Activated T-cell treated with anti-CD3 and anti-CD28 coated beads, Interleukin-2, amount 50 U/mL, for 1 hour (primary cell): Measurements from ENCODE around the gene INPP4A.
"Not testable (repeated sequence)": the region's sequence is repeated elsewhere in the genome, so short reads cannot be mapped to it uniquely, and the experiment has no call there.

Experiments
- DNase-seq: peaks from one replicate; pipeline ENCODE4 v3.0.0-alpha.2; 2020

INPP4A gene

DNA sequence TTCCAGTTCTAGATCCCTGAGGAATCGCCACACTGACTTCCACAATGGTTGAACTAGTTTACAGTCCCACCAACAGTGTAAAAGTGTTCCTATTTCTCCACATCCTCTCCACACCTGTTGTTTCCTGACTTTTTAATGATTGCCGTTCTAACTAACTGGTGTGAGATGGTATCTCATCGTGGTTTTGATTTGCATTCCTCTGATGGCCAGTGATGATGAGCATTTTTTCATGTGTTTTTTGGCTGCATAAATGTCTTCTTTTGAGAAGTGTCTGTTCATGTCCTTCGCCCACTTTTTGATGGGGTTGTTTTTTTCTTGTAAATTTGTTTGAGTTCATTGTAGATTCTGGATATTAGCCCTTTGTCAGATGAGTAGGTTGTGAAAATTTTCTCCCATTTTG is 150.0 kb downstream of the INPP4A start:
- not testable (repeated sequence) for DNase-seq

DNA sequence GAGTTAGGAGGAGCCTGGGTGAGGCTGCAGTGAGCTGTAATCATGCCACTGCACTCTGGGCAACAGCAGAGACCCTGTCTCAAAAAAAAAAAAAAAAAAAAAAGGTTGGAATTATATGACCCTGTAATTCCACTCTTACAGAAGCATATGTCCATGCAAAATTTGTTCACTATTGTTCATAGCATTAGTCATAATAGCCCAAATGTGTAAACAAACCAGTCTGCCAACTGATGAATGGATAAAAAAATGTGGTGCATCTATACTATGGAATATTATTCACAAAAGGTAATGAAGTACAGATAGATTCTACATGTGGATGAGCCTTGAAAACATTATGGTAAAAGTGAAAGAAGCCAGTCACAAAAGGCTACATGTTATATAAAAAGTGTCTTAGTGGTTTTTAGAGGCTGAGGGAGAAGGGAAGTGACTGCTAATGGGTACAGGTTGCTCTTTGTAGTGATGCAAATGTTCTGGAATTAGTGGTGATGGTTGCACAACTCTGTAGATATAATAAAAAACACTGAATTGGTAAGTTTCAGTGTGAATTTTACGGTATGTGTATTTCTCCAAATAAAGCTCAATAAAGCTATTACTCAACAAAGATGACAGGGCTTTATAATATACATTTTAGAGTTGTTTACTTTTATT is 154.2 kb downstream of the INPP4A start:
- DNase-seq, result no peak

DNA sequence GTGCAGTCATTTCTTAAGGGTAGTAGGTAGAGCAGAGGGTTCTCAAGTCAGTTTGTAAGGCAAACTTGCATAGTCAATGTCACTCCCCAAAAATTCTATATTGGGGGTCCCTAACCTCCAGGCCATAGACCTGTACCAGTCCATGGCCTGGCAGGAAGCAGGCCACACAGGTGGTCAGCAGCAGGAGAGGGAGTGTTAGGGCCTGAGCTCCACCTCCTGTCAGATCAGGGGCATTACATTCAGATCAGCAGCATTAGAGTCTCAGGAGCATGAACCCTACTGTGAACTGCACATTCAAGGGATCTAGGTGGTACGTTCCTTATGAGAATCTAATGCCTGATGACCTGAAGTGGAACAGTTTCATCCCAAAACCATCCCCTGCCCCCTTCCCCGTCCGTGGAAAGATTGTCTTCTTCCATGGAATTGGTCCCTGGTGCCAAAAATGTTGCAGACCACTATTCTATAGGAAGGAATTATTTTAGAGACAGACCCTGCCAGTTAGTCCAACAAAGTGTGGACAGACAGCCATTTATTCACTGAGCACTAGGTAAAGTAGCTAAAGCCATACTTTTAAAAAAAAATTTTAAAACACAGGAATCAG is 157.0 kb downstream of the INPP4A start:
- no peak for DNase-seq

DNA sequence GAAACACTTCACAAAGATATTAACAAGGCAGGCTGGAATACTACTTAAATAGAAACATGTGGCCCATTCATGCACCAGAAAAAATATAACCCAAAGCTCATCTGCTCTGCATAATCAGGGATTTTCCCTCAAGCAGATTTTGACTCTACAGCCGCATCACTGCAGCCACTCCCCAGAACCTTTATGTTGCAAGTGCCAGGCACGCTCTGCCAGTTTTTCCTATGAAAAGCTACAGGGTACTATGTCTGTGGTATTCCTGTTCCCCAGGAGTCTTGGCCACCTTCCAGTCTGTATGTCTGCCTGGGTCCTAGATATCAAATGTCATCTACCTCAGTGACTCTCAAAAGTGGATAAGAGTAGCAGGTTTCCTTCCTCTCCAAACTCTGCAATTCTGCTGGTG is 159.9 kb downstream of the INPP4A start:
- DNase-seq, result no peak

DNA sequence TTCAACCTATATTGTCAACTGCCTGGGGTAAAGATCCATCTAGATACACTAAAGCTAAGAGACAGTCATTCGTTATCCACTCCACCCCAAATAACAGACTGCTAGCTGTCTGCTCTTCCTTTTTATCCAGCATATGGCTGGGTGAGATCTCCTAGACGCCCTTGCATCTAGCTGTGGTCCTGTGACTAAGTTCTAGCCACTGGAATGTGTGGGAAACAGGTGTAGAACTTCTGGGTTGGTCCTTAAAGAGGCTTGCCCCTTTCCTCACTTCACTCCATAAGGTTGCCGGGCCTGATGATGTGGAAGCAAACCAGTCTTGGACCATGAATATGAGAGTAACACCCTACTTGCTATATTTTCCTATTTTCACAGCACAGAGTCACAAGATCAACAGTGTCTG is 160.4 kb downstream of the INPP4A start:
- DNase-seq, result no peak

DNA sequence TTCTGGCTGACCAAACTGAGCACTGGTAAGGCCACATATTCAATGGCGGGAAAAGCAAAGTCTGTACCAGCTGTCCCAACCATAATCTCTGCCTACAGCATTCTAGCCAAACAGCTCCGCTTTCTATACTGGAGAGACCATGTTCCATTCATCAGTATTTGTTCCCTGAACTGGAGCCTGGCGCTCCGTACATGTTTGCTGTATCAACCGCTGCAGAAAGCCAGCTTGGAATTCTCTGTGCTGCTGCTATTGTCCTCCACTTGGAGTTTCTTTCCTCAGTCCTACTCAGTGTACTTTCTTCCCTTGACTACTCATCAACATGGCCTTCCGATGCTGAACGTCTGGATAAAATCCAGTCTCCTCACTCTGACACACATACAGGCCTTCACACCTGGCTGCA is 161.8 kb downstream of the INPP4A start:
- DNase-seq, result no peak

DNA sequence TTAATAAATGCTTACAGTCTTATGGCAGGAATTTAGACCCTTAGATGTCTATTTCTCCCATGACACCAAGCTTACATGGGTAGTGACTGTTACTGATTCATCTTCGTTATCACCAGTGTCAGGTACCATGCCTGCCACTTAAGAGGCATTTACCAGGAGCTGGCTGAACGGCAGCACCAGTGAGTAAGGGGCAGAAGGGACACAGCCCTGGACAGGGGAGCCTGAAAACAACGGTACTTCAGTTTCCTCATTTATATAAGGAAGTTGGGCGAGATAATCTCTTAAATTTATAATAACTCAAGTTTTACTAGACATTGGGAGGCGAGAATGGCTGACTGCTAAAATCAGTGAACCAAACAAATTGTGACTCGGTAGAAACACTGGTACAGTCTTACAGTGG is 162.4 kb downstream of the INPP4A start:
- DNase-seq, result no peak

DNA sequence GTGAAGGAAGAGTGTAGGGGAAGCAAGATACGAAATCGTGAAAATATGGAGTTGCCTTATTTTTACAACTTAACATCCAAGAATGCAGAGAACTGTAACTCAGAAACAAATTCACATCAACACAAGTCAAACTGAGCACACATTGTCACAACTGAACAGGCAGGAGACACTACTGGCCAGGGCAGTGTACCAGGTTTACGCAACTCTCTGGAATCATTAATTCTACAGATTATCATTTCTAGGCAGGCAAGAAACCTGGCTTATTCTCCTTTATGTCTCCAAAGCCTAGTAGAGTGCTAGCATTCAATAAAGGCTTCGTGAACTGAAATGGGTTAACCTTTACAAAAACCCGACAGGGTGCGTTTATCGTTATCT is 163.1 kb downstream of the INPP4A start:
- no peak for DNase-seq

DNA sequence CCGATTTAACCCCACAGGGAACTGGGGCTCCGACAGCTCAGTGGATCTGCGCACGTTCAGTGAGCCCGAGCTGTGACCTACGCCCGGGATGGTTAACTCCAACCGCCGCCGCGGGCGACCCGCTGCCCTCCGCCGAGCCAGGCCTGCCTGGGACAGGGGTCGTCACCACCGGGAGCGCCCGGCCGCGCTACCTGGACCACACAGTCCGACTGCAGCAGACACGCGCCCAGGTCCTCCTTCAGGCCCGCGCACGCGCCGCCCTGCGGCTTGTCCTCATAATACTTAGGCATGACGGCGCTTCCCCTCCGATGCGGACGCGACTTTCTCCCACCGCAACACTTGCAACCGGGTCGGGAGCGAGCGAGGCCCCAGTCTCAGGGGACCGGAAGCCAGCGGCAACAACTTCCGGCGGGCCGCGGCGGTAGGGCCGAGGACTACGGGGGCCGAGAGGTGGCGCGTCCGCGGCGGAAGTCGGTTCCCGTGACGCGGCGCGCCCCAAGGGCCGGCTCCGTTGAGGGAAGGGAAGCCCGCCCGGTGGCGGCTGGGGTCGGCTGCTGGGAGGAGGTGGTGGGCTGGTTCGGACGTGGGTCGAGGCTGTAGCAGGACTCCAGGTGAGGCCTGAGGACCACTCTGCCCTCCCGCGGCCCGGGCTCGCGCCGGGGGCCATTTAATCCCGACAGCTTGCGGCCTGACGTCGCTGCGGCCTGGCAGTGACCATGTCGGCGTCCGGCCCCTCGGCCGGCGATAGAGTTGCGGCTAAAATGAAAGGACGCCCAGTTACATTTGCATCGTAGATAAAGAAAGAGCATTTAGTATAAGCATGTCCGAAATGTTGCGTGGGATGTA is 163.7 kb downstream of the INPP4A start, which contains the start of the genes COA5 and UNC50:
Gene COA5 (minus strand): TSS at position 397 of the 846 bp plus-strand sequence. CDS start 107 bp downstream, at position 290.
Gene UNC50 (plus strand): TSS at position 474 of the 846 bp plus-strand sequence. CDS start 1,171 bp downstream, outside the sequence.
- peak; percentile 88 for DNase-seq

DNA sequence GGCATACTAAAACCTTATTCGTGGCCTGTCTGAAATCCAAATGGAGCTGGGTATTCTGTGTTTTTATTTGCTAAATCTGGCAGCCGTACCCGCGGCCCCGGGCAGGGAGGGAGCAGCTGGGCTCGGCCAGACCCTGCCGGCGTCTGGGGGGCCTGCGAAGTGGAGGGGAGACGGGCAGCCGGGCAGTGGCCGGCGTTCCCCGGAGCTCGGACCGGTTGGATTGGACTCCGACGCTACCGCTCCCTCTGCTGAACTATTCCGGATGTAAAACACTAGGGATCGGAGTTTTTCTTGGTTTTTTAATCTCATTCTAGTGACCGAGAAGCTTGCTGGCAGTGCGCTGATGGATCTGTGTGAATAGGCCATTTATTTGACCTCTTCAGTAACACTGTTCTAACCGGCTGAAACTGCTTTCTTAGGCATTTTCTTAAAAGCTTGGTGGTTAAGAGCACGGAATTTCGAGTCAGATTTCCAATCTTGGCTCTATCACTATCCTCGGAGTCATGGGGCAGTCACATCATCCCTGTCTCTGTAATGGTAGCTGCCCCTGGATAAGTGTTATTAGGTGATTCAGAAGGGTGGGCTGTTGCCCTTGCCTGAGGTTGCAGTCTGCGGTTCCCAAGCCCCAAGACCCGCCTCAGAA is 164.4 kb downstream of the INPP4A start:
- no peak for DNase-seq

DNA sequence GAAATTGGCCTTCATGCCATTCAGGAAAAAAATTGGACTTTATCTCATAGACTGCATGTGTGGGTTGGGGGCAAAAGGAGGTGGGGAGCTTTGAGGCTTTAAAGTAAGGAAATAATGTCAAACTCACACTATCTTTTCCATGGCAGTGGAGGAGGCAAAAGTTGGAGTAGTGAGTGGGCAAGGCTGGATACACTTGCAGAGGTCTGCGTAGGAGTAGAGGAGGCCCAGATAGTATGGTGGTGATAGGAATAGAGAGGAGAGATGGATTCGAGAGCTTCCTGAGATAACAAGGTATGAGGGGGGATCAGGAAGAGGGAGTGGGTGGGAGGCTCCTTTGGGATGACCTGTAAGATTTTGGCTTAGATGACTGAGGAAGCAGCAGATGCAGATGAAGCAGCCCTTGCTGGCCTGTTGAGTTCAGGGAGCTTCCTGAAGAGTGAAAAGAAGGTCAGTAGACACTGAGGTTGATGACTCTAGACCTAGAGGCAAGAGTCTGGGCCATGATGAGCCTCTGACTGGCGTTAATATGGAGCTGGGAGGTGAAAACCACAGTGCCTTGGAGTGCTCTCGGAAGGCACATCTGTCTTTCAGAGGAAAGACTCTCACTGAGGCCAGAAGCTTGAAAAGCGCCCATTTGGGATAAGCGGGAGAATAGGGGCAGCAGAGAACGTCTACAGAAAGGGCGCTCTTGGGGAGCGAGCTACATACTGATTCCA is 169.5 kb downstream of the INPP4A start:
- no peak for DNase-seq

DNA sequence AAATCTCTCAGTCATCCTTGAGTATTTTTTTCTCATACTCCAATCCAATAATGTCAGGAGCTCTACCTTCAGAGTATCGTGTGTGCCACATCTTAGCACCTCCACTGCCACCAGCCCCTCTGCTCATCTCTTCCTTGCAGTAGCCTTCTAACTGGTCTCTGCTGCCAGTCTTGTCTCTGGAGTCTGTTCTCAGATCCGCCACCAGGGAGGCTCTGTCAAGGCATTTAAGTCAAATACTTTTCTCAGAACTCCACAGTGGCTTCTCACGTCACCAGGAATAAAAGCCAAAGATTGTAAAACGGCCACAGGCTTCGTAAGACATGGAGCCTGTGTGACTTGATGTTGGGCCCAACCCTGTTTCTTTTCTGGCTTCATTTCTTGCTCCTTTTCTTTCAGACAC is 170.8 kb downstream of the INPP4A start:
- DNase-seq, result no peak

DNA sequence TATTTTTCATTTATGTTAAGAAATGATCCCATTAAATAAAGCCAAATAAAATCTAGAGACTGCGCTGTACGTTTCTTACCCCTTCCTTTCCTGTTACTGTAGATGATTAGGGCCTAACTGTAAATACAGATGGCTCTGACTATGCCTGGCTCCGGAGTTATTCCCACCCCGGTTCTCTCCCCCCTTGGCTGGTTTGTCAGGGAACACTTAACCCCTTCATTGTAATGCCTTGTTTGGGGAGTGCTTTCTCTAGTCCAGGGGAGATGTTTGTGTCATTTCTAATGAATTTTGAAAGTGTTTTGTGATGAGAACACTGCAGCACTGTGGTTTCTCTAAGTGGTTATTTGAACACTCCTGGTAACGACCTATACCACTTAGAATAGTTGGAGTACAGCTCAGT is 172.5 kb downstream of the INPP4A start:
- DNase-seq, result no peak

DNA sequence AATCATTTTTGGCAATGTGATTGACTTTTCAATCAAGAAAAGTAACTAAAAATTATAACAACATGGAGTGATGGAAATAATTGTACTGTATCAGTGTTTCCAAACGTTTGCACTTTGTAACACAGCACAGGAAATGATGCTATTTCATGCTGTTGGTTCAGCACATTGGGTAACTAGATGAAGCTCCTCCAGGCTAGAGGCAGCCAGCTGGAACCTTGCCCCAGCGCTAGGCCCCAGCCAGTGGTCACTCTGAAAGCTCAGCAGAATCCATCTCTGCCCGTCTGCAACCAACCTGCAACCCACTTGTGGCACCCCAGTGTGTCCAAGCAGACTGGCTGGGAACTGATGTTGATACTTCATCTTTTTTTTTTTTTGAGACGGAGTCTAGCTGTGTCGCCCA is 179.0 kb downstream of the INPP4A start:
- no peak for DNase-seq

DNA sequence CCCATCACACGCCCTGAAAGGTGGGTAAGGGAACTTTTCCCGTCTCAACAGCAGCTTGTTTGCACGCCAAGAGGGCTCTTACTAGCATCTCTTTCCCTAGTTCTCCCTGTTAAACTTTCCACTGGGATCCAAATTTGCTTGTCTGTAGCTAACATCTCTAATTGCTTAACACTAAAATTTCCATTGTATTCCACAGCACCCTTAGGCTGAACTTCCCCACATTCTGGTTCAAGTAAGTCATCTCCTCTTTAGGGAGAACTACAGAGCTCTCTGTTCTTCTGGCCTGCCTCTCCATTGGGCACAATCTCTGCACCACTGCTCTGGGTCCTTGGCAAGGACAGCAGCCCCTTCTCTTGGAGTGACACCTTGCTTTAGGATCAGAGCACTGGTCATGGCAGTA is 187.7 kb downstream of the INPP4A start:
- no peak for DNase-seq

DNA sequence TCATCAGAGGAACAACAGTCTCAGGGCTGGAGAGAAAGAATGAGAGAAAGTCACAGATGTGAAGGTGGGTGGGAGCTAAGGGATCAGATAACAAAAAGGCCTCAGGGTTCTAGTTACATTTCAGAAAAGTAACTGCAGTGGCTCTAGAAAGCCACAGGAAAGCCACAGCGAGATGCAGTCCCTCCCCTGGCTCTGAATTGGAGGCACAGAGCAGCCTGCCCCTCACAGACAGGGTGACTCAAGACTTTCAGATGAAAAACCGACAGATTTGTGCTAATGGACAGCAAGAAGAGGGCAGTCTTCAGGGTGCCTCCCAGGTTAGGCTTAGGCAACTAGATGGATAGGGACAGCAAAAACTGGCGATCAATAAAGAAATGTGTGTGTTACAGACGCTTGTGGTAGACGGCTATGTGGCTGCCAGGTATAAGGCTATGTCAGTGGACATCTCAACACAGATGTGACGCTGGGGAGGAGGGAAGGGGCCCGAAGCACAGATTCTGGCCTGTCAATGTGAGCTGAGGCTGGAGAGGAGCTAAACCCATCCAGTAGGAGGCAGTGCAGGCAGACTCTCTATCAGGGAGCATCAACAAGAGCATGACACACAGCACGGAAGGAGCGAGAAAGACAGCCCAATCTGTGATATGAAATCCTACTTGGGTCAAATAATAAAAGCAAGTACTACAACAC is 189.9 kb downstream of the INPP4A start:
- DNase-seq, result peak; percentile 48

DNA sequence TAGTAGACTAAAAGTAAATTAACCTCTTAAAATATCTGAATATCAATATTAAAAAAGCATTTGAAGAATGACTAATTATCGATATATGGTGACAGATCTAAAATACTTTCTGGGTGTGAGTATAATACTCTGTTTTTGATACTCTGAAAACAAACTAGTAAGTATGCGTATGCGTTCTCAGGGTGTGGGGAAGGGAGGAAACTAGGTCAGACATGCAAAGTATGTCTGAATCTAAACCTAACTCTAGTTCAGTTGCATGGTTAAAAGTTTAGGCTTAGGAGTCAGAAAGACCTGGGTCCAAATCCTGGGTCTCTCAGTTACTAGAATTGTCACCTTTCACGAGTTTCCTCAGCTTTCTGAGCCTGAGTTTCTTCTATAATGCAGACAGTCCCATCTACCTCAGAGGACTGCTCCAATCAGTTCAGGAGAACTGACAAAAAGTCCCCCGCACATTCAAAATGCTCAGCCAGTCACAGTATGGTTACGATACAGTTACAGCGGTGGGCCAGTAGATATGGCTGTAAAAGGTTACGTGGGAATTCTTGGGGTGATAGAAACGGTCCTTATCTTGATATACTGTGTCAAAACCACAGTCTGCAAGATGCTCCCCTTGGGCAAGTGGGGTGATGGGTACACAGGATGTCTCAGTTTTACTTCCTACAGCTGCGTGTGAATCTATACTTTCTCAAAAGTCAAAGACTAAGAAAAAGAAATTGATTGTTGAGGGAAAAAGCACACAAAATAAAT is 192.9 kb downstream of the INPP4A start:
- peak; percentile 40 for DNase-seq

DNA sequence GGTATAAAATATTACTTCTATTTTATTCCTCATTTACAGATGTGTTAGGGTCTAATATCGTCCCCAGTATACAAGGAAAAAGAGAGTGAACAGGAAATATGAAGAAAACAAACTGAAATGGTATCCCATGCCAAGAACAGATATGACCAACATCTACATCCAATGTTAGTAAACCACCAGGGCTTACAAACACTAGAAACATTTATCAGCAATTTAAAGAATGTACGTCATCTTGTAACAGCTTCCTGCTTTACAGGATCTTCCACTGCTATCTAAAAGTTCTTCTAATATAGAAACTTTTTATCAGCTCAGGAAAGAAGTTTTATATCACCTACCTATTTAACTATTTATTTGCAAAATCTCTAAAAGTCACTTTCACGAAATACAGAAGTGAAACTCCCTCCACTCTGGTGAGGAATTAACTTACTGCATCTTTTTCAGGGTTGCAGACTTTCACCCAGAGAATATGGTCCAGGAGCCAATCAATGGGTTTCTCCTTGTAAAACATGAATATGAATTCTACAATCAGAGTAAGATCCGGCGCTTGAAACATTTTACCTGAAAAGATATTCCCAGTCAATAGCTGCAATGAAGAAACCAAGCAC is 198.9 kb downstream of the INPP4A start:
- DNase-seq, result no peak
